HepG2 (cell line): ENCODE data around the gene FRMD8. TPM values are rescaled to one million over a fixed set of nuclear protein-coding genes. Genes with fewer than 3 reads are reported as not detected.

Experiments used
- HNRNPLL ChIP-seq: fragments of 200-400 bp; formaldehyde crosslinking; IDR thresholded peaks from 2 replicates; pipeline ENCODE4 v1.6.1; 2017; ENCODE audit warnings: mild to moderate bottlenecking, low read depth, low read length; ENCODE audit not compliant: poor library complexity, severe bottlenecking
- JUNB ChIP-seq: sonication (generic); formaldehyde crosslinking; IDR thresholded peaks from 2 replicates; pipeline ENCODE4 v1.8.0; 2022; ENCODE audit warnings: missing genetic modification reagents, mild to moderate bottlenecking, borderline replicate concordance
- KDM1A ChIP-seq: IDR thresholded peaks from 2 replicates; pipeline ENCODE4 v1.6.1; 2016; ENCODE audit warnings: missing compliant biosample characterization
- KLF6 ChIP-seq: IDR thresholded peaks from 2 replicates; pipeline ENCODE4 v1.8.0; 2016; ENCODE audit warnings: missing biosample characterization, missing genetic modification reagents
- NAIF1 ChIP-seq: sonication (generic); formaldehyde crosslinking; IDR thresholded peaks from 2 replicates; pipeline ENCODE4 v1.5.0; 2020; ENCODE audit warnings: mild to moderate bottlenecking, missing genetic modification reagents, borderline replicate concordance
- SETDB1 ChIP-seq: sonication (generic); formaldehyde crosslinking; IDR thresholded peaks from 2 replicates; pipeline ENCODE4 v1.5.1; 2020; ENCODE audit warnings: missing genetic modification reagents, mild to moderate bottlenecking, borderline replicate concordance
- TEAD3 ChIP-seq: optimal IDR thresholded peaks from 2 replicates; pipeline ENCODE3; 2016; ENCODE audit warnings: borderline replicate concordance
- ZC3H13 ChIP-seq: sonication (generic); formaldehyde crosslinking; IDR thresholded peaks from 2 replicates; pipeline ENCODE4 v1.8.1; 2023; ENCODE audit warnings: mild to moderate bottlenecking, missing genetic modification reagents, moderate library complexity
- ZNF318 ChIP-seq: sonication (generic); formaldehyde crosslinking; IDR thresholded peaks from 2 replicates; pipeline ENCODE4 v1.4.0; 2020; ENCODE audit warnings: mild to moderate bottlenecking, missing genetic modification reagents
- ZNF790 ChIP-seq: sonication (generic); formaldehyde crosslinking; IDR thresholded peaks from 2 replicates; pipeline ENCODE4 v1.8.0; 2022; ENCODE audit warnings: missing genetic modification reagents, mild to moderate bottlenecking, borderline replicate concordance
- ZNF816 ChIP-seq: sonication (generic); formaldehyde crosslinking; IDR thresholded peaks from 2 replicates; pipeline ENCODE4 v1.8.0; 2022; ENCODE audit warnings: missing genetic modification reagents, mild to moderate bottlenecking, borderline replicate concordance
- polyA plus RNA-seq, 8 experiments: library from polyadenylated mRNA; depleted of rRNA in 3 of 8; stranded (reverse) in 7 of 8; unstranded in 1 of 8; fragments of >200 nt; fragmentation: Illumina TruSeq in 4 of 8; extraction: Trizol in 4 of 8; gene quantifications; 2 replicates each; pipeline versions ENCODE4 v1.2.1 to v1.2.3, GENCODE V29; 2011 to 2016; ENCODE audit warnings: low read depth in 4 of 8, missing spikeins in 1 of 8, mixed read lengths in 1 of 8; ENCODE audit not compliant: insufficient read depth in 1 of 8
- total RNA-seq, 5 experiments: library from RNA; depleted of rRNA; stranded (reverse); fragments of >200 nt; fragmentation: Illumina TruSeq; extraction: Trizol; gene quantifications; 2 replicates each; pipeline ENCODE4 v1.2.3, GENCODE V29; 2016; ENCODE audit warnings: low read depth in 1 of 5
- TF ChIP-seq, protein P1 (sequence below): fragments of 450-650 bp; IDR thresholded peaks from 2 replicates; pipeline ENCODE4 v1.6.1; 2017
- TF ChIP-seq, protein P2 (sequence below): sonication (generic); formaldehyde crosslinking; IDR thresholded peaks from 2 replicates; pipeline ENCODE4 v1.5.0; 2020; ENCODE audit warnings: missing genetic modification reagents, mild to moderate bottlenecking, borderline replicate concordance
- TF ChIP-seq, protein P3 (sequence below): sonication (generic); formaldehyde crosslinking; IDR thresholded peaks from 2 replicates; pipeline ENCODE4 v1.8.1; 2023; ENCODE audit warnings: missing genetic modification reagents, mild to moderate bottlenecking, borderline replicate concordance
- TF ChIP-seq, protein P4 (sequence below): sonication (generic); formaldehyde crosslinking; IDR thresholded peaks from 2 replicates; pipeline ENCODE4 v1.4.0; 2020; ENCODE audit warnings: mild to moderate bottlenecking, low read depth, missing genetic modification reagents

The FRMD8 gene
- total and polyA plus RNA-seq, 2 of the 13 experiments (the other 11 are each of a cell fraction or from before 2014, with no cell fraction given): 5.8 to 20.6 TPM

GRCh38 chr11:65422633-65423515, 36.4 kb downstream of the FRMD8 start, which contains the start of gene NEAT1 (continued):
- TF ChIP-seq, protein P1, sequence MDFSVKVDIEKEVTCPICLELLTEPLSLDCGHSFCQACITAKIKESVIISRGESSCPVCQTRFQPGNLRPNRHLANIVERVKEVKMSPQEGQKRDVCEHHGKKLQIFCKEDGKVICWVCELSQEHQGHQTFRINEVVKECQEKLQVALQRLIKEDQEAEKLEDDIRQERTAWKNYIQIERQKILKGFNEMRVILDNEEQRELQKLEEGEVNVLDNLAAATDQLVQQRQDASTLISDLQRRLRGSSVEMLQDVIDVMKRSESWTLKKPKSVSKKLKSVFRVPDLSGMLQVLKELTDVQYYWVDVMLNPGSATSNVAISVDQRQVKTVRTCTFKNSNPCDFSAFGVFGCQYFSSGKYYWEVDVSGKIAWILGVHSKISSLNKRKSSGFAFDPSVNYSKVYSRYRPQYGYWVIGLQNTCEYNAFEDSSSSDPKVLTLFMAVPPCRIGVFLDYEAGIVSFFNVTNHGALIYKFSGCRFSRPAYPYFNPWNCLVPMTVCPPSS: no peak
- TF ChIP-seq JUNB (CRISPR knock-in tag) (peak; percentile 78; the same call in 1 of the 2 replicates), KDM1A (CRISPR knock-in tag) (no peak), NAIF1 (CRISPR knock-in tag) (peak; percentile 73), ZC3H13 (CRISPR knock-in tag) (peak; percentile 48), ZNF790 (CRISPR knock-in tag) (no peak), ZNF816 (CRISPR knock-in tag) (no peak), TEAD3 (CRISPR knock-in tag) (peak; percentile 56), HNRNPLL (no peak), KLF6 (CRISPR knock-in tag) (peak; percentile 88), ZNF318 (0 out of 2 replicates have a peak, but pooled peaks have one; percentile 50), SETDB1 (CRISPR knock-in tag) (no peak)
- TF ChIP-seq, protein P2, sequence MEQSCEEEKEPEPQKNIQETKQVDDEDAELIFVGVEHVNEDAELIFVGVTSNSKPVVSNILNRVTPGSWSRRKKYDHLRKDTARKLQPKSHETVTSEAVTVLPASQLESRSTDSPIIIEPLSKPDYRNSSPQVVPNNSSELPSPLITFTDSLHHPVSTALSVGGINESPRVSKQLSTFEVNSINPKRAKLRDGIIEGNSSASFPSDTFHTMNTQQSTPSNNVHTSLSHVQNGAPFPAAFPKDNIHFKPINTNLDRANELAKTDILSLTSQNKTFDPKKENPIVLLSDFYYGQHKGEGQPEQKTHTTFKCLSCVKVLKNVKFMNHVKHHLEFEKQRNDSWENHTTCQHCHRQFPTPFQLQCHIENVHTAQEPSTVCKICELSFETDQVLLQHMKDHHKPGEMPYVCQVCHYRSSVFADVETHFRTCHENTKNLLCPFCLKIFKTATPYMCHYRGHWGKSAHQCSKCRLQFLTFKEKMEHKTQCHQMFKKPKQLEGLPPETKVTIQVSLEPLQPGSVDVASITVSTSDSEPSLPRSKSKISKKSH: no peak
- TF ChIP-seq, protein P3, sequence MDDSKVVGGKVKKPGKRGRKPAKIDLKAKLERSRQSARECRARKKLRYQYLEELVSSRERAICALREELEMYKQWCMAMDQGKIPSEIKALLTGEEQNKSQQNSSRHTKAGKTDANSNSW (CRISPR knock-in tag): peak; percentile 37; the same call in 1 of the 2 replicates
- TF ChIP-seq, protein P4, sequence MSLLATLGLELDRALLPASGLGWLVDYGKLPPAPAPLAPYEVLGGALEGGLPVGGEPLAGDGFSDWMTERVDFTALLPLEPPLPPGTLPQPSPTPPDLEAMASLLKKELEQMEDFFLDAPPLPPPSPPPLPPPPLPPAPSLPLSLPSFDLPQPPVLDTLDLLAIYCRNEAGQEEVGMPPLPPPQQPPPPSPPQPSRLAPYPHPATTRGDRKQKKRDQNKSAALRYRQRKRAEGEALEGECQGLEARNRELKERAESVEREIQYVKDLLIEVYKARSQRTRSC (CRISPR knock-in tag): peak; percentile 90; the same call in 1 of the 2 replicates
